Measurements from ENCODE around the gene ATP6V1C2.
"Not testable (repeated sequence)": the region's sequence is repeated elsewhere in the genome, so short reads cannot be mapped to it uniquely, and the experiment has no call there.

ATP6V1C2 gene

DNA sequence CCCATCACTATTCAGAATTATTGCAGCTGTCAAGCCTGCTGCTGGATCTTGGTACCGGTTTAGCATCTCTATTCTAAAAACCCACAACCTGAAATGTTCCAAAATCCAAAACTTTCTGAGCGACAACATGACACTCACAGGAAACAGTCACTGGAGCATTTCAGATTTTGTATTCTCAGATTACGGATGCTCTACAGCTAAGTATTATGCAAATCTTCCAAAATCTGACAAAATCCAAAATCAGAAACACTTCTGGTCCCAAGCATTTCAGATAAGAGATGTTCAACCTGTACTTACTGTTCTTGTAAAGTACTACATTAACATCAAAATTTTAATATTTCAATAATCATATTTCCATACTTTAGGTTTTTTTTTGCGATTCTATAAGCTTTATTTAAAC, 78.7 kb downstream of the ATP6V1C2 start:
- no peak overlapping the region for H3K4me3 ChIP-seq (ENCODE audit: low read length)
- DNase-seq (ENCODE audit: low read depth, low spot score) = no peak

DNA sequence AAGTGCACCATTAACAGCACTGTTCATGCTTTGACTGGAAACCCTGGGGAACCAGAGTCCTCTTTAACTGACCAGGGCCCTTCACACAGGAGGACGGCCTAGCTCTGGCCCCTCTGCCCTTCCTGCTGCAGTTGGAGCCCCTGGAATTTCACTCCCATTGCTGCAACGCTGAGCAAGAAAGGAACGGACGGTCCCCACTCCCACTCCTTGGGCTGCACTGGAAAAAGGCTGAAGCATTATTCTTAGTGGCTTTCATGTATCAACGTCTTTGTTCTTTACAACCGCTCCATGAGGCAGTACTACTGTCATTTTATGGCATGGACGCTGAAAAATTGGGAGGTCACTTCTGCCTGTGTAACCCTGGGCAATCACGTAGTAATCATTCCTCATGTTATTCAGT, 81.2 kb downstream of the ATP6V1C2 start:
- no peak for DNase-seq (ENCODE audit: low read depth, low spot score)
- H3K4me3 ChIP-seq (ENCODE audit: low read length) = no peak overlapping the region

DNA sequence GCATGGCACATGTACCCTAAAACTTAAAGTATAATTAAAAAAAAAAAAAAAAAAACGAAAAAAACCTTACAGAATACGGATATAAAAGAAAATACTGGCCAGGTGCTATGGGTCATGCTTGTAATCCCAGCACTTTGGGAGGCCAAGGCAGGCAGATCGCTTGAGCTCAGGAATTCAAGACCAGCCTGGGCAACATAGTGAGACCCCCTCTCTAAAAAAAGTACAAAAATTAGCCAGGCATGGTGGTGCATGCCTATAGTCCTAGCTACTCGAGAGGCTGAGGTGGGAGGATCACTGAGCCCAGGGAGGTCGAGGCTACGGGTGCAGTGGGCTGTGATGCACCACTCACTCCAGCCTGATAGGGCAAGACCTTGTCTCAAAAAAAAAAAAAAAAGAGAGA, 84.6 kb downstream of the ATP6V1C2 start:
- not testable (repeated sequence) for DNase-seq (ENCODE audit: low read depth, low spot score); H3K4me3 ChIP-seq (ENCODE audit: low read length)

DNA sequence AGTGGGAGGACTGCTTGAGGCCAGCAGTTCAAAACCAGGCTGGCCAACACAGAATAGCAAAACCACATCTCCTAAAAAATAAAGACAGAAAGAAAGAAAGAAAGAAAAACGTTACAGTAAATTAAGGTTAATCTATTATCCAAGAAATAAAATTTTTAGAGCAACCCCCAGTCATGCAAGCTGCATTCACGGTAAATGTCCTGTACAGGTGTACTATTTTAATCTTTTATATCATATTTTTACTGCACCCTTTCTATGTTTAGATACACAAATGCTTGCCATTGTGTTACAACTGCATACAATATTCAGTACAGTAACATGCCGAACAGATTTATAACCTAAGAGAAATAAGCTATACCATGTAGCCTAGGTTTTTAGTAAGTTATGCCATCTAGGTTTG, 85.1 kb downstream of the ATP6V1C2 start:
- H3K4me3 ChIP-seq (ENCODE audit: low read length) = no peak overlapping the region

DNA sequence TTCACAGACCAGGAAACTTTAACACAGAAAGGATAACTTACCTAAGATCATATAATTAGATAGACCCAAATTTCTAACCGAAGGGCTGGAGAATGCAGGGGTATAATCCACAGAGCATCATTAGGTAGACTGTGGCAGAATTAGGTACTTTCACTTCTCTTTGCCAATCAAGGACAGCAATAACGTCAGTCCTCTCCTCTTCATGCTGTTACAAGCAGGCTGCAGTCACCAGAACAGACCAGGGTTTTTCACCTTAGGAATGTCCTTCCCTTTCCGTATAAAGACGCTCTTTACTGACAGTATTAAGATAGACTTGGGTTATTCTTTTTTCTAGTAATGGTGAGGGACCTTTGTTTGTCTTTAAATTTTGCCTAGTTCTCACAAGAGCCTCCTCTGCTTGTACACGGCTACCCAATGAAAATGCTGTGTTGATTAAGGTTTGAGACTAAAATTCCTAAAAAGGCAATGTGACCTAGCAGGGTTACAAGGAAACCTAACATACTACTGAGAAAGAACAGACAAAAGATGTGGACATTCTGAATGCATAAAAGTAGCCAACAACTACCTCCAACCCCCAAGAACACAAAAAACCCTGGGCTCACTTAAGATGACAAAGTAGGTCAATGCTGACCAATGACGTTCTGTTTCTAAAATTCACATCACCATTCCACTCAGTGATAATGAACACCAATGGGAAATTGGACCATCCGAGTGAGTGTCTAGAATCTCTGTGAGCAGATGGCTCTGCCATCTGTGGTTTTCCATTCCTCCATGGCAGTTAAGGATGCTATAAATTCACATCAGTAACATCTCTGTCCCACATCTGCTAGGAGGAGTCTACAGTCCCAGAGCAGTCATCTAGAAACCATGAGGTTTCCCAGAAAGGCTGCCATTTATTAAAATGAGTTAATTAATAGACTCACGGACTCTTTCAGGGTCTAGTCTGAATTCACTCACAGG, 89.1 kb downstream of the ATP6V1C2 start:
- peak overlapping the region; percentile 69; the same call in 1 of the 2 replicates for H3K4me3 ChIP-seq (ENCODE audit: low read length)
- no peak for DNase-seq (ENCODE audit: low read depth, low spot score)

More for the DNA sequence above, 85.1 kb downstream of the ATP6V1C2 start:
- DNase-seq (ENCODE audit: low read depth, low spot score) = no peak

DNA sequence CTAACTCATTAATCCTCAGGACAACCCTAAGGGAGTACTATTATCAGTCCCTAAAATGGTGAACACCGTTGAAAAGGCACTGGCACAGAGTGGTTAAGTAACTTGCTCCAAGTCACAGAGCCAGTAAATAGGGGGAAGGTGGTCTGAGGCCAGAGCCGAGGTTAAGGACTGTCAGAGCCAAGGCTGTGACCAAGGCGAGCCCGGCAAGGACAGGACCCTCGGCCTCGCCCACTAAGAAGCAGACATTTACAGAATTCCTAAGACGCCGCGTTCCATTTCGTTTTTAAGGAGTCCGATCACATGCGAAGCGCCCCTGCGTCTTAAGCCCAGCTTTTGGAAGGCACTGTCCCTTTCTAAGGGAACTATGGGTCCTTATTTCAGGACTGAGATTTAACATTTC, 90.1 kb downstream of the ATP6V1C2 start:
- peak overlapping the region; percentile 69 for H3K4me3 ChIP-seq (ENCODE audit: low read length)
- DNase-seq (ENCODE audit: low read depth, low spot score) = no peak

DNA sequence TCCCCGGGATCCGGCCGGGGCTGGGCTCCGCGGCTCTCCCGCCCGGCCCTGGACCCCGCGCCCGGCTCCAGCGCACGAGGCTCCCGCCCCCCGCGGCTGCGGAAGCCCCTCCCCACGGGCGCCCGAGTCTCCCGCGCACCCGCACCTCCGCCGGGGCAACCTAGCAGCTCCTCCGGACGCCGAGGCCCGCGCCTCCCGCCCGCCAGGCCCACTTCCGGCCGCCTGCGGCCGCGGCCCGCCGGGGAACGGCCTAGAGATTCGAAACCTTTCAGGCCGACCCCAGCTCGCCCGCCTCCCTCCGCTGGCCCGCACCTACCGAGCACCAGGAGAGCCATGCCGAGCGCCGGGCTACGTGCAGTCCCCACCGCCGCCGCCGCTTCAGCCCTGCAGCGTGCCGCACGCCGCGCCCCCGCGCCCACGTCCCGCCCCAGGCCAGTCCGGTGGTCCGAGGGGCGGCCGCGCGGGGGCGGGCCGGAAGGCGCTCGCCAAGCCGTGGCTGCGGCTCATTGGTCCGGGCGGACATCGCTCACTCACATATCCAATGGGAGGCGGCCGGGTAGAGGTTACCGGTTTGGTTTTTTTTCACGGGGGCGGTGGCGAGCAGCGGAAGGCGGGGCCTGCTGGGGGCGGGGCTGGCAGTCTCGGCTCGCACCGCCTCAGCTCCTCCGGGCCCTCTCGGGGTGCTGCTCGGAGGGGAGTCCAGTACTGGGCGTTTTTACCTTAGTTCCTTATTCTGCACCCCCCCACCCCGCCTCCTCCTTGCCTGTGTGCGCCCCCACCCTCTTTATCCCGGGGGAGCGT, 91.1 kb downstream of the ATP6V1C2 start, which contains the start of gene PDIA6:
Gene PDIA6 (minus strand): TSS at position 424 of the 801 bp plus-strand sequence. CDS start 89 bp downstream, at position 335.
- DNase-seq (ENCODE audit: low read depth, low spot score) = peak; percentile 87
- H3K4me3 ChIP-seq (ENCODE audit: low read length) = peak within 1 kb of the TSS; percentile 69

DNA sequence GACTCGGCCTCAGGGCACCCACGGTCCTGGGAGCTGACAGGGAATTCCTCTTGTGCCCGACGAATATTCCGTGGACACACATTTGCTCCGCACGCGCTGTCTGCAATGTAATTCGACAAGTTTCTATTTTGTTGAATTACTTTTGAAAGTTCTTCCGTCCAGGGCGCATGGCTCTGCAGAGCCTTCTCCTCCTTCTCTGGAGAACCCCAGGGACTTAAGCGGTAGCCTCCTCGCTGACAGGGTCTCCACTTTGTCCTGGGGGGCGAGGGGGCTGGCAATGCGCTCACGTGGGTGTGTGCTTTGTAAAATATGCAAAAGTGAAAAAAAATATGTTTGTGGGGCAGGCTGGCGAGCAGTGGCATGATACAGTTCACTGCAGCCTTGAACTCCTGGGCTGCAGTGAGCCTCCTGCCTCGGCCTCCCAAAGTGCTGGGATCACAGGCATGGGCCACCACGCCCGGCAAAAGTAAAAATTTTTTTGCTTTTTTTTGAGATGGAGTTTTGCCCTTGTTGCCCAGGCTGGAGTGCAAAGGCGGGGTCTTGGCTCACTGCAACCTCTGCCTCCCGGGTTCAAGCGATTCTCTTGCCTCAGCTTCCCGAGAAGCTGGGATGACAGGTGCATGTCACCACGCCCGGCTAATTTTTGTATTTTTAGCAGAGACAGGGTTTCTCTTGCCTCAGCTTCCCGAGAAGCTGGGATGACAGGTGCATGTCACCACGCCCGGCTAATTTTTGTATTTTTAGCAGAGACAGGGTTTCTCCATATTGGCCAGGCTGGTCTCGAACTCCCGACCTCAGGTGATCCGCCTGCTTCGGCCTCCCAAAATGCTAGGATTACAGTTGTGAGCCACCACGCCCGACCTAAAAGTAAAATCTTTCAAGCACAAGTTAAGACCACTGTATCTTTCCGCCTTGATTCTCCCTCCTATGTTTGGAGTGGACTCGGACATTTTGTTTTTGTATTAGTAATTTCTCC, 92.0 kb downstream of the ATP6V1C2 start:
- DNase-seq (ENCODE audit: low read depth, low spot score) = not testable (repeated sequence)
- peak overlapping the region; percentile 69 for H3K4me3 ChIP-seq (ENCODE audit: low read length)

DNA sequence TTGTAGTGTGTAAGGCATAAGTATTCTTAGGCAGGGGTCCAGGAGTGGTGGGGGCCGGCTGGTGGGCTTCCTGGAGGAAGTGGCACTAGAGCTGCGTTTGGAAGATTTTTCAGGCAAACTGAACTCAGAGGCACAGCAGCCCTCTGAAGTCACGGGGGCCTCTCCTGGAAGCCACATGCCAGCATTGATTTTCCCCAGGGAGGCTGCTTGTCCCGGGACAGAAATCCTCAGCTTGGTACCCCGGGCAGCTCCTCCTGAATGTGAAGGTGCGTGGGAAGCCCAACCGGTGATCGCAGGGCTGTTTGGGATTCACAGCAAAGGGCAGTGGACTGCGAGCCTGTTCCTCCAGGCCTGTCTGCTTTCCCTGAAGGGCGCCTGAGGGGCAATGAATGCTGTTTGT, 92.7 kb downstream of the ATP6V1C2 start:
- no peak overlapping the region for H3K4me3 ChIP-seq (ENCODE audit: low read length)
- DNase-seq (ENCODE audit: low read depth, low spot score) = no peak

DNA sequence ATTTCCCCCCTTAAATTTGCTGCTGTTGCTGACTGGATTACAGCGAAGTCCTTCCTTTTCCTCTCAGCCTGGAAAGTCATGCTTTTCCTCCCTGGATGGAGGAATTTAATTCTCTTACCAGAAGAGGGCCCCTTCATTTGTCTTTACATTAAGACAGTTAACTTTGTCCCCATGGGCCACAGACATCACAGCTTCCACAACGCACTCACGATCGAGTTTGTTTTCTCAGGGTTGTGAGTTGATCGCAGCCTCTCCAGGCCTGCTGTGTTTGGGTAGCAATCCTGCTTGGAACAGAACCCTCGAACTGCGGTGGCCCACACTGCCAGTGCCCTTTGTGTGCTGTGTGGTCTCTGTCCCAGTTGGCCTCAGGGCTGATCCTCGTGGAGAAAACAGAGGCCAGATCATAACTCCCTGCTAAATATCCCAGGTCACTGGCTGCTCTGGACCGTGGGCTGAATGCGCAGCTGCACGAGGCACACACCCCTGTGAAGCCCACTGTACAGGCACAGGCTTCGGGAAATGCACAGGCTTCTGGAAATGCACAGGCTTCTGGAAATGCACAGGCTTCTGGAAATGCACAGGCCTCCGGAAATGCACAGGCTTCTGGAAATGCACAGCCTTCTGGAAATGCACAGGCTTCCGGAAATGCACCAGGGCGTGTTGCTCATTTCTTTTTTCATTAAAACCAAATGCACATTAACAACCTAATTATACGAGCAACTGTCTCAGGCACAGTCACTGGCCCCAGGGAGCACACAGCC, 93.3 kb downstream of the ATP6V1C2 start:
- DNase-seq (ENCODE audit: low read depth, low spot score) = no peak
- H3K4me3 ChIP-seq (ENCODE audit: low read length) = no peak overlapping the region

DNA sequence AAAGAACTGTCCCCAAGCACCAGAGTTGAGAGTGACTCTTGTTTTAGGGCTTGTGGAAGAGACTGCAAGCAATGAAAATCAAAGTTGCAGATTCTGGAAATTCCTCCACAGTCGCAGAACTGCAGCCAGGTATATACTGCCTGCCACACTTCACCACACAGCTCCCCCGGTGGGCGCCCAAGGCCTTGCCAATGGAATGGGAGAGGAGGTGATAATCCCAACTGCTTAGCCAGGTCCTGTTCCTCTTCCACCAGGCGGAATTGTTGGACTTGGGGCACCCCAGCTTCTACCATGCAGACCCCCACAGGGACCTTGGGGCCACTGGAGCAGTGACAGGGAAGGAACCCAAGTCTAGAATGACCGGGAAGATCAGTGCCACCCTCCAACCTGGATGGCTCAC, 96.0 kb downstream of the ATP6V1C2 start:
- H3K4me3 ChIP-seq (ENCODE audit: low read length) = no peak overlapping the region
- no peak for DNase-seq (ENCODE audit: low read depth, low spot score)

DNA sequence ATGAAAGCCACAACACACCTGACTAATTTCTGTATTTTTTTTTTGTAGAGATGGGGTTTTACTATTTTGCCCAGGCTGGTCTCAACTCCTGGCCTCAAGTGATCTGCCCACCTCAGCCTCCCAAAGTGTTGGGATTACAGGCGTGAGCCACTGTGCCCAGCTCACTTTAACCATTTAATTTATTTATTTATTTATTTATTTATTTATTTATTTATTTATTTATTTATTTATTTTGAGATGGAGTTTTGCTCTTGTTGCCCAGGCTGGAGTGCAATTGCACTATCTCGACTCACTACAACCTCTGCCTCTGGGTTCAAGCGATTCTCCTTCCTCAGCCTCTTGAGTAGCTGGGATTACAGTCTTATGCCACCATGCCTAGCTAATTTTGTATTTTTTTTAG, 96.9 kb downstream of the ATP6V1C2 start:
- H3K4me3 ChIP-seq (ENCODE audit: low read length); DNase-seq (ENCODE audit: low read depth, low spot score): not testable (repeated sequence)

DNA sequence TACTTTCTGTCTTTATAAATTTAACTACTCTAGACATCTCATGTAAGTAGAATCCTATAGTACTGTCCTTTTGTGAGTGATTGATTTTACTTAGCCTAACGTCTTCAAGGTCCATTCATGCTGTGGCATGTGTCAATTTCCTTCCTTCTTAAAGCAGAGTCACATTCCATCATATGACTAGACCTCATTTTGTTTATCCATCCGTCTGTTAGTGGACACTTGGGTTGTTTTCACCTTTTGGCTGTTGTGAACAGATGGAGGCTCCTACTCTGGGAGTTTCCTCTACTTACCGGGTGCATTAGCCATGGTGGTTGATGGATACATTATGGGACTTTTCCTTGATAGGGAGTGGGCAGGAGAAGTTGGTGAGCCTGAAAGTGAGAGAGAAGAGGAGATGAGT, 97.6 kb downstream of the ATP6V1C2 start:
- DNase-seq (ENCODE audit: low read depth, low spot score) = no peak
- H3K4me3 ChIP-seq (ENCODE audit: low read length) = no peak overlapping the region

DNA sequence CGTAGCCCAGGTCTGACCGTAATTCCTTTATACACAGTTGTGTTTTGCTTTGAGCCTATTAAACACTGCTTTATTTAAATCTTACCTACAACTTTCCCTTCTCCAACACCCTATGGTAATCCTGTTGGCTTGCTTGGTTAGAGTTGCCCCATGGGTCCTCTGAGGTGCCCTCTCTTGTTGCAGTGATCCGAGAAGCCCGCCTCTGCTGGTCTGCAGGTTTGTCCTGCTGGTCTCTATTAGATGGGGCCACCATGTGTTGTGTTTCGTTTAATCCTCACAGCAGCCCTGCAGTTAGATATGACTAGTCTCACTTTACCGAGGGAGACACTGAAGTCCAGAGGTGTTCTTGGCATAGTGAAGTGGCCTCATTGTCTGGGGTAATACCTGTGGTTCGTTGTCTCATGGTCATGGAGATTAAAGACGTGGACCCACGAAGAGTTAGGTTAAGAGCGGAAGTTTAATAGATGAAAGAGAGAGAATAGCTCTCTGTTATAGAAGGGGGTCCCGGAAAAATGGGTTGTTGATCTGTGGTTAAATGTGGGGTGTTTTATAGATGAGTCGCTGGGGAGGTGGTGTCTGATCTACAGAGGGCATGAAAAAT, 98.4 kb downstream of the ATP6V1C2 start:
- H3K4me3 ChIP-seq (ENCODE audit: low read length) = no peak overlapping the region
- no peak for DNase-seq (ENCODE audit: low read depth, low spot score)

DNA sequence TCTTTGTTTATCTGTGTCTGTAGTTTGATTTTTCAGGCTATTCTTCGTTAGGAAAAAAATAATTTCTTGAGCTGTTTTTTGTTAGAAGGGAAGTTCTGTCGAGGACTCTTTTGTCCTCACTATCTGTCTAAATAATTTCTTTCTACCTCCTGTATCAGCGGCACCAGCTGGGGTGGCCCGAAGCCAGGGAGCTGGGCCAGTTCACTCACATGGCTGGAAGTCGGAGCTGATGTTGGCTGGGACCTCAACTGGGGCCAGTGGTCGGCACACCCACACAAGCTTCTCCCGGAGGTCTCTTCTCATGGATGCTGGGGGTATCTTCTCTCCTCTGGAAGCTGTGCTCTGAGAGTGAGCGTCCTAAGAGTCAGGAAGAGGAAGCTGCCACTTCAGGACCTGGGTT, 99.1 kb downstream of the ATP6V1C2 start:
- no peak for DNase-seq (ENCODE audit: low read depth, low spot score)
- H3K4me3 ChIP-seq (ENCODE audit: low read length) = no peak overlapping the region

DNA sequence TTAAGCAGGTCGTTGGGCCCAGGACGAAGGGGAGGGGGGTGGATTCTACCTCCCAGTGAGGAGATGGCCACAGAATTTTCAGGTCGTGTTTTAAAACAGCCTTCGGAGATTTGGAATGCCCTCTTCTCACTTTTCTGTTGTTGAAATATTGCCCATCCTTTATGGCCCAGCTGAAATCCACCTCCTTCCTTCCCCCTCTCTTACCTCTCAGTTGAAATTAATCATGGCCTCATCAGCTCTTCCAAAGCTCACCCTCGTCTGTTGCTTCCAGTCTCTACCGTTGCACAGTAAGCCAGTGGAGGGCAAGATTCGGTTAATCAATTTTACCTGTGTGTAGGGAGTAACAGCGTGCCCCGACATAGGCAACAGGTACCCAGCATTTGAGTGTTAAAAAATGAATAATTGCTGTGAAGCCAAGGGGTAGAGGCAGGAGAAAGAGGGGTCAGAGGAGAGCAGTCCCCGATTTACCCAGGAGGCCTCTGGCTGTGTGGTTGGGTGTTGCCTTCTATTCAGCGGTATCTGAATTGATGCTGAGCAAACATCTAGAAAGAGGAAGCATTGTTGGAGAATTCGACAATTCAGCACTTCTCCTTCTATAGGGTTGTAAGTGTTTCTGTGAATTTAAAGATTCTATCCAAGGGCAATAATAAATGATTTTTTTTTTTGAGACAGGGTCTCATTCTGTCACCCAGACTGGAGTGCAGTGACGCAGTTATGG, 99.7 kb downstream of the ATP6V1C2 start:
- no peak overlapping the region for H3K4me3 ChIP-seq (ENCODE audit: low read length)
- DNase-seq (ENCODE audit: low read depth, low spot score) = no peak

DNA sequence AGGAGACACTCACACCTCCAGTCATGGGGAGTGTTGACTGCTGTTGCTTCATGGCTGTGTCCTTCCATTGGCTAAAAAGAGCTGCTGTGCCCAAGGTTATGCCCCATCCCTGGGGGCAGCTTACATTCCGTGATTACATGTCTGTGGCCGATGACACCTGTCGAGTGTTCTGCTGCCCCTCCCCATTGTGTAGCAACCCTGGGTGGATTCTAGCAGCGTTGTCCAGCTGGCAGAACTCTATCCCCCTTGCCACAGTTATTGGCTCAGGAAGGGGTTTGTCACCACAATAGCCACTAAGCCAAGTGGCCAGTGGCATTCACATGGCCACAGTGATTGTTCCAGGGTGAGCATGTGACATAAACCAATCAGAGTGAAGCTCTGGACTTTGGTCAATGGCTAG, 102.8 kb downstream of the ATP6V1C2 start:
- H3K4me3 ChIP-seq (ENCODE audit: low read length) = no peak overlapping the region
- DNase-seq (ENCODE audit: low read depth, low spot score) = no peak
